ENCODE results near the gene EME2. TPM values are rescaled to one million over a fixed set of nuclear protein-coding genes. Genes with fewer than 3 reads are reported as not detected.

The EME2 gene
- total and polyA plus RNA-seq, 4 donors = 1.6 to 23.7 (median 18.2) TPM

DNA sequence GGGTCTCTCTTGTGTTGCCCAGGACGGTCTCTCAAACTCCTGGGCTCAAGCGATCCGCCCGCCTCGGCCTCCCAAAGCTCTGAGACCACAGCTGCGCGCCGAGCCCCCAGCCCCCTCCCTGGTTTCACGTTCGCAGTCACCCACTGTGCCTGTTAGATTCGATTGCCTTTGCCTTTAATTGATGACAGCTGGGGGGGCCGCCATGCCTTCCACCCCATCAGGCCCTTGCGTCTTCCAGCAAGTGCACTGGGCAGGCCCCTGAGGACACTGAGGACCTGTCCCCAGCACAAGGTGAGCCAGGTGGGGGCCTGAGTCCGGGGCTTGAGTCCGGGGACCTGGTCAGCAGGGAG lies 17.6 kb downstream of the EME2 start:
- no peak overlapping the region for H3K4me3 ChIP-seq (ENCODE audit: low read length in 2 of 2)
- 93% methylated on average over 15 of the region's 15 CpGs for WGBS, 2 donors
- no peaks in the 10 kb centered on the region for H3K4me1 ChIP-seq (ENCODE audit: control insufficient read depth in 1 of 2, insufficient read depth in 2 of 2, low read length in 2 of 2)
- H3K27me3 ChIP-seq (ENCODE audit: control insufficient read depth in 1 of 2, insufficient read depth in 2 of 2, low read length in 1 of 2) = no peaks in the 10 kb centered on the region
- no peaks in the 10 kb centered on the region for H3K36me3 ChIP-seq (ENCODE audit: control insufficient read depth in 1 of 2, insufficient read depth in 2 of 2, low read length in 1 of 2)
- H3K27ac ChIP-seq (ENCODE audit: low read depth in 1 of 2, low read length in 2 of 2) = no peak overlapping the region
- peak; percentile 42 to 57 for DNase-seq
- intact Hi-C loops (cut with DNase I) = no loop called here
- no peaks in the 10 kb centered on the region for H3K9me3 ChIP-seq (ENCODE audit: control insufficient read depth, low read length)
- no peak for ATAC-seq (ENCODE audit: low FRiP score)

DNA sequence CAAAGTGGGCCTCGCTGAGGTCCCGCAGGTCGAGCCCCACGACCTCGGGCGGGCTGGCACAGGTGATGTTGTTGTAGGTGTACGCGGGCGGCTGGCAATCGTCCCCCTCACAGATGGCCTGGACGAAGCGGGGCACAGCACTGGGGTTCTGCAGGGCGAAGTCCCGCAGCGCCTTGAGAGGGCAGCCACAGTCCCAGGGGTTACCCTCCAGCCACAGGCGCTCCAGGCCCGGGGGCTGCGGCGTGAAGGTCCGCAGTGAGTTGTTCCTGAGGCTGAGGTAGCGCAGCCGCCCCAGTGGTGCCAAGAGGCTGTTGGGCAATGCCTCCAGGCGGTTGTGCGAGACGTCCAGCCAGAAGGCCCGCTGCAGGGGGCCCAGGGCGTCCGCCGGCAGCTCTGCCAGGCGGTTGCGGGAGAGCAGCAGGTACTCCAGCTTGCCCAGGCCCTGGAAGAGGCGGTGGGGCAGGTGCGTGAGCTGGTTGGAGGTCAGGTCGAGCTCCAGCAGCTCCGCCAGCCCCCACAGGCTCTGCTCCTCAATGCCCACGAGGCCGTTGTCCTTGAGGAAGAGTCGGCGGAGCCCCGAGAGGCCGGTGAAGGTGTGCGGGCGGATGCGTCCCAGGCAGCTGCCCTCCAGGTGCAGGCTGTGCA lies 18.1 kb downstream of the EME2 start:
- Histone ChIP-seq H3K4me3 (ENCODE audit: low read length in 2 of 2) (no peak overlapping the region), H3K36me3 (ENCODE audit: control insufficient read depth in 1 of 2, insufficient read depth in 2 of 2, low read length in 1 of 2) (no peaks in the 10 kb centered on the region), H3K4me1 (ENCODE audit: control insufficient read depth in 1 of 2, insufficient read depth in 2 of 2, low read length in 2 of 2) (no peaks in the 10 kb centered on the region), H3K27ac (ENCODE audit: low read depth in 1 of 2, low read length in 2 of 2) (no peak overlapping the region), H3K27me3 (ENCODE audit: control insufficient read depth in 1 of 2, insufficient read depth in 2 of 2, low read length in 1 of 2) (no peaks in the 10 kb centered on the region), H3K9me3 (ENCODE audit: control insufficient read depth, low read length) (no peaks in the 10 kb centered on the region)
- ATAC-seq (ENCODE audit: low FRiP score) = no peak
- 94% methylated on average over 38 to 44 of the region's 44 CpGs for WGBS, 2 donors
- DNase-seq = peak; percentile 42 to 61
- intact Hi-C loops (cut with DNase I) = no loop called here

- Histone ChIP-seq H3K4me1 (ENCODE audit: control insufficient read depth in 1 of 2, insufficient read depth in 2 of 2, low read length in 2 of 2) (no peaks in the 10 kb centered on the region), H3K27me3 (ENCODE audit: control insufficient read depth in 1 of 2, insufficient read depth in 2 of 2, low read length in 1 of 2) (no peaks in the 10 kb centered on the region), H3K9me3 (ENCODE audit: control insufficient read depth, low read length) (no peaks in the 10 kb centered on the region), H3K36me3 (ENCODE audit: control insufficient read depth in 1 of 2, insufficient read depth in 2 of 2, low read length in 1 of 2) (no peaks in the 10 kb centered on the region), H3K27ac (ENCODE audit: low read depth in 1 of 2, low read length in 2 of 2) (no peak overlapping the region), H3K4me3 (ENCODE audit: low read length in 2 of 2) (no peak overlapping the region)
- ATAC-seq (ENCODE audit: low FRiP score) (no peak), DNase-seq (peak; percentile 45 to 73)
- intact Hi-C loops (cut with DNase I) = no loop called here
- WGBS, 2 donors = 94 to 95% methylated on average over 48 to 53 of the region's 53 CpGs
Observed at GRCh38 chr16:1791256-1791942, 18.8 kb downstream of the EME2 start.

GRCh38 chr16:1791943-1792812 lies 19.6 kb downstream of the EME2 start:
- intact Hi-C loops (cut with DNase I) = no loop called here
- H3K27ac ChIP-seq (ENCODE audit: low read depth in 1 of 2, low read length in 2 of 2) = no peak overlapping the region
- H3K27me3 ChIP-seq (ENCODE audit: control insufficient read depth in 1 of 2, insufficient read depth in 2 of 2, low read length in 1 of 2) = no peaks in the 10 kb centered on the region
- no peaks in the 10 kb centered on the region for H3K36me3 ChIP-seq (ENCODE audit: control insufficient read depth in 1 of 2, insufficient read depth in 2 of 2, low read length in 1 of 2)
- no peaks in the 10 kb centered on the region for H3K4me1 ChIP-seq (ENCODE audit: control insufficient read depth in 1 of 2, insufficient read depth in 2 of 2, low read length in 2 of 2)
- WGBS, 2 donors = 84 to 85% methylated on average over 57 to 59 of the region's 59 CpGs
- no peak overlapping the region for H3K4me3 ChIP-seq (ENCODE audit: low read length in 2 of 2)
- H3K9me3 ChIP-seq (ENCODE audit: control insufficient read depth, low read length) = no peaks in the 10 kb centered on the region
- no peak for ATAC-seq (ENCODE audit: low FRiP score)
- peak; percentile 41 to 76 for DNase-seq

DNA sequence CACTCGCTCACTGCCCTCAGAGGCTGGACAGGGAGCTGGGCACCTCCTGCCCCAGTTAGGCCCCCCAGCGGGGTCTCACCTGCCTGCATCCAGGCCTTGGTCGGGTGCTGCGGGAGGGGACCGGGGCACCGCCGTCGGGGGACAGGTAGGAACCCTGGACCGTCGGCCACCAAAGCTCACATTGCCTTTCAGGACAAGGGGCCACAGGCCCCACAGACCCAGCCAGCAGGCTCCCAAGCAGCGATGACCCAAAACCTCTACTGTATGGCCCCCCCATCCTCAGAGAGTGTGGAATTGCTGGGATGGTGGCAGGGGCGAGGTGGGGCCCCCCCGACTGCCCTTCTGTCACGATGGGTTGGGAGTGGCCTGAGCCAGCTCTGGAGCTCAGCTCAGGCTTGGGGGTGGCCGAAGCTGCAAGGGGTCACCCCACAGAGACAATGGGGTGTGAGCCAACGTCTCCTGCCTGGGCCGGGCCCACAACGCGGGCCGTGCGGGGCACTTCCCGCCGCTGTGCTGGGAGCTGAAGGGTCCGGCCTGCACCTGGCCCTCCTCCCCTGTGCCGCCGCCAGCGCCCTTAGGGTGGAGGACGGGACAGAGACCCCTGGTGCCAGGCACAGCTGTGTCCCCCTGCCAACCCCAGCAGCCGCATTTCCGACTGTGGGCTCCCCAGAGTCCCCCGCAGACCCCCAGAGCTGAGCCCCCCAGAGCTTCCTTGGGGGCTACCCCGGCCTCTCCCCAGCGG lies 20.4 kb downstream of the EME2 start:
- no peak for ATAC-seq (ENCODE audit: low FRiP score)

GRCh38 chr16:1793578-1794220 lies 21.1 kb downstream of the EME2 start, which contains the start of gene IGFALS:
TSS of gene IGFALS (minus strand) at chr16:1793705. CDS start at chr16:1793652, 53 bp downstream.
- ATAC-seq (ENCODE audit: low FRiP score) (no peak), DNase-seq (peak in 1 of 2 donors; percentile 72)
- Histone ChIP-seq H3K36me3 (ENCODE audit: control insufficient read depth in 1 of 2, insufficient read depth in 2 of 2, low read length in 1 of 2) (no peaks in the 10 kb centered on the region), H3K27me3 (ENCODE audit: control insufficient read depth in 1 of 2, insufficient read depth in 2 of 2, low read length in 1 of 2) (no peaks in the 10 kb centered on the region), H3K27ac (ENCODE audit: low read depth in 1 of 2, low read length in 2 of 2) (no peak within 1 kb of the TSS), H3K4me3 (ENCODE audit: low read length in 2 of 2) (no peak within 1 kb of the TSS), H3K4me1 (ENCODE audit: control insufficient read depth in 1 of 2, insufficient read depth in 2 of 2, low read length in 2 of 2) (no peaks in the 10 kb centered on the region), H3K9me3 (ENCODE audit: control insufficient read depth, low read length) (peaks cover 2% of the 10 kb centered on the region)
- WGBS, 2 donors = 59 to 60% methylated on average over 21 to 28 of the region's 28 CpGs
- intact Hi-C loops (cut with DNase I) = no loop called here

More for the DNA sequence above, 20.4 kb downstream of the EME2 start:
- peak; percentile 45 to 73 for DNase-seq
- Histone ChIP-seq H3K27me3 (ENCODE audit: control insufficient read depth in 1 of 2, insufficient read depth in 2 of 2, low read length in 1 of 2) (no peaks in the 10 kb centered on the region), H3K4me1 (ENCODE audit: control insufficient read depth in 1 of 2, insufficient read depth in 2 of 2, low read length in 2 of 2) (no peaks in the 10 kb centered on the region), H3K36me3 (ENCODE audit: control insufficient read depth in 1 of 2, insufficient read depth in 2 of 2, low read length in 1 of 2) (no peaks in the 10 kb centered on the region), H3K4me3 (ENCODE audit: low read length in 2 of 2) (no peak overlapping the region), H3K9me3 (ENCODE audit: control insufficient read depth, low read length) (peaks cover under 1% of the 10 kb centered on the region), H3K27ac (ENCODE audit: low read depth in 1 of 2, low read length in 2 of 2) (no peak overlapping the region)
- intact Hi-C loops (cut with DNase I) = no loop called here
- 86 to 89% methylated on average over 28 to 33 of the region's 33 CpGs for whole genome bisulfite sequencing, 2 donors

DNA sequence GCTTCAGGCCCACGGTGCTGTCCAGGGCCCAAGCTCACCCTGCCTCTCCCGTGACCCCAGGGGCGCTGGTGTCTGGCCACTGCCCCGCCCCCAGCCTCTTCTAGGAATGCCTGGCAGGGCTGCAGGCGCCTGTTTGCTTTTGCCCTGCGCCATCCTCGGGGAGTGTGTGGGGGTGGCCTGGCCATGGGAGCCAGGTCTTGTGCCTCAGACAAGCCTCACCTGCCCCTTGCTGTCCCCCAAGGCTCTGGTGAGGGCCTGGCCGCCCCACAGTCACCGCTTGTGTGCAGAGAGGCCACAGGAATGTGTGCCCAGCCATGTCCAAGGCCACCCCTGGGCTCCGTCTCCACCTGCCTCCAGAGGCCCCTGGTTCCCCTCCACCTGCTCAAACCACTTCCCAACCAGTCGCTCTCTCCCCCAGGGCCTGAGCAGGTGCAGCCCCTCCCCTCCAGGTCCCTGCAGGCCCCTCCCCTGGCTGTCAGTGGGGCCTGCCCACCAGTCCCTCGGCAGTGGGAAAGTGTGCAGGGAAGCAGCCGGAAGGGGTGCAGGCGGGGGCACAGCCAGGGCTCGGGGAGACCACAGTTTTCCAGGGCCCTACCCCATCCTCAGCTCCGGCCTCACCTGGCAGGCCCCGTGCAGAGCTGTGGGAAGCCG lies 21.7 kb downstream of the EME2 start:
- Histone ChIP-seq H3K9me3 (ENCODE audit: control insufficient read depth, low read length) (peaks cover 2% of the 10 kb centered on the region), H3K27ac (ENCODE audit: low read depth in 1 of 2, low read length in 2 of 2) (no peak overlapping the region), H3K27me3 (ENCODE audit: control insufficient read depth in 1 of 2, insufficient read depth in 2 of 2, low read length in 1 of 2) (no peaks in the 10 kb centered on the region), H3K36me3 (ENCODE audit: control insufficient read depth in 1 of 2, insufficient read depth in 2 of 2, low read length in 1 of 2) (no peaks in the 10 kb centered on the region), H3K4me1 (ENCODE audit: control insufficient read depth in 1 of 2, insufficient read depth in 2 of 2, low read length in 2 of 2) (no peaks in the 10 kb centered on the region), H3K4me3 (ENCODE audit: low read length in 2 of 2) (no peak overlapping the region)
- WGBS, 2 donors = 47 to 56% methylated on average over 18 of the region's 18 CpGs
- ATAC-seq (ENCODE audit: low FRiP score) (no peak), DNase-seq (peak in 1 of 2 donors; percentile 70)
- intact Hi-C loops (cut with DNase I) = no loop called here
